GM10248 (cell line): ENCODE results near the gene DUSP2.

ENCODE experiments used
- CTCF ChIA-PET: fragments of 300-600 bp; sonication (Branson Sonifier 250); formaldehyde crosslinking; extraction: SDS; loops from one replicate; lab custom pipeline; 2021; ENCODE audit warnings: antibody characterized with exemption; lab: Yijun Ruan, JAX
- POLR2A ChIA-PET: fragments of 350-650 bp; sonication (Branson Sonifier 250); formaldehyde crosslinking; extraction: SDS; loops from one replicate; lab custom pipeline; 2020; ENCODE audit warnings: antibody characterized with exemption; lab: Yijun Ruan, JAX
- DNase-seq: peaks from one replicate; pipeline ENCODE4 v3.0.0; 2012; ENCODE audit errors: extremely low spot score
- TF ChIP-seq, protein P1 (sequence below): IDR thresholded peaks from 2 replicates; pipeline ENCODE4 v1.5.1; 2012; ENCODE audit warnings: mild to moderate bottlenecking, low read depth; ENCODE audit errors: extremely low read depth, missing control alignments, control extremely low read depth

Gene DUSP2, protein sequence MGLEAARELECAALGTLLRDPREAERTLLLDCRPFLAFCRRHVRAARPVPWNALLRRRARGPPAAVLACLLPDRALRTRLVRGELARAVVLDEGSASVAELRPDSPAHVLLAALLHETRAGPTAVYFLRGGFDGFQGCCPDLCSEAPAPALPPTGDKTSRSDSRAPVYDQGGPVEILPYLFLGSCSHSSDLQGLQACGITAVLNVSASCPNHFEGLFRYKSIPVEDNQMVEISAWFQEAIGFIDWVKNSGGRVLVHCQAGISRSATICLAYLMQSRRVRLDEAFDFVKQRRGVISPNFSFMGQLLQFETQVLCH

GRCh38 chr2:96145036-96145847 lies at the start of gene DUSP2:
DUSP2 (minus strand) TSS chr2:96145440; CDS start chr2:96145354, 86 bp downstream.
- peak; percentile 95 for DNase-seq
- ChIA-PET CTCF (interaction anchor here (1.1 to 20.4 kb wide), 2 partner anchors 22 to 116 kb away, joined by 4 to 658 read pairs; no protein-coding TSS in a partner anchor), POLR2A (interaction anchor here (0.6 to 7.4 kb wide), 11 partner anchors 9 to 196 kb away, joined by 3 to 43 read pairs (median 4); partner anchors contain the start of genes NCAPH and STARD7)
- TF ChIP-seq, protein P1, sequence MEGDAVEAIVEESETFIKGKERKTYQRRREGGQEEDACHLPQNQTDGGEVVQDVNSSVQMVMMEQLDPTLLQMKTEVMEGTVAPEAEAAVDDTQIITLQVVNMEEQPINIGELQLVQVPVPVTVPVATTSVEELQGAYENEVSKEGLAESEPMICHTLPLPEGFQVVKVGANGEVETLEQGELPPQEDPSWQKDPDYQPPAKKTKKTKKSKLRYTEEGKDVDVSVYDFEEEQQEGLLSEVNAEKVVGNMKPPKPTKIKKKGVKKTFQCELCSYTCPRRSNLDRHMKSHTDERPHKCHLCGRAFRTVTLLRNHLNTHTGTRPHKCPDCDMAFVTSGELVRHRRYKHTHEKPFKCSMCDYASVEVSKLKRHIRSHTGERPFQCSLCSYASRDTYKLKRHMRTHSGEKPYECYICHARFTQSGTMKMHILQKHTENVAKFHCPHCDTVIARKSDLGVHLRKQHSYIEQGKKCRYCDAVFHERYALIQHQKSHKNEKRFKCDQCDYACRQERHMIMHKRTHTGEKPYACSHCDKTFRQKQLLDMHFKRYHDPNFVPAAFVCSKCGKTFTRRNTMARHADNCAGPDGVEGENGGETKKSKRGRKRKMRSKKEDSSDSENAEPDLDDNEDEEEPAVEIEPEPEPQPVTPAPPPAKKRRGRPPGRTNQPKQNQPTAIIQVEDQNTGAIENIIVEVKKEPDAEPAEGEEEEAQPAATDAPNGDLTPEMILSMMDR: no peak

- TF ChIP-seq, protein P1: no peak
- no peak for DNase-seq
- ChIA-PET POLR2A (no interaction called here), CTCF (interaction anchor here (1.0 to 1.7 kb wide), 6 partner anchors 11 to 75 kb away, joined by 3 to 7 read pairs (median 4); partner anchors contain the start of gene ASTL)
Observed at GRCh38 chr2:96191937-96192670, 46.9 kb upstream of the DUSP2 start.

DNA sequence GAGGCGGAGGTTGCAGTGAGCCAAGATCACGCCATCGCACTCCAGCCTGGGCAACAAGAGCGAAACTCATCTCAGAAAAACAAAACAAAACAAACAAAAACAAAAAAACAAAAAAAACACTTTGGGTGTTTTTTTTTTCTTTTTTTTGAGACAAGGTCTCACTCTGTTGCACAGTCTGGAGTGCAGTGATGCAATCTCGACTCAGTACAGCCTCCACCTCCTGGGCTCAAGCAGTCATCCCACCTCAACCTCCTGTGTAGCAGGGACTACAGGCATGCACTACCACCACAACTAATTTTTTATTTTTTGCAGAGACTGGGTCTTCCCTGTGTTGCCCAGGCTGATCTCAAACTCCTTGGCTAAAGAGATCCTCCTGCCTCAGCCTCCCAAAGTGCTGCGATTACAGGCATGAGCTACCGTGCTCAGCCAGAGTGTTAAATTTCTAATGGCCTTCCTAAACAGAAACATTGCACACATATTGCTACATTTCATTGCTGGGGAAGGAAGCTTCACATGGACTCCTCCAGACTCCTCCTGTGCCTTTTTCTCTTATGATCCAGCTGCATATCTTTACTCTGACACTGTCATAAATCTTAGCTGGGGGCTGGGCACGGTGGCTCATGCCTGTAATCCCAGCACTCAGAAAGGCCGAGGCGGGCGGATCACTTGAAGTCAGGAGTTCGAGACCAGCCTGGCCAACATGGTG lies 43.7 kb upstream of the DUSP2 start:
- CTCF ChIA-PET: interaction anchor here (1.2 to 3.5 kb wide), 4 partner anchors 11 to 56 kb away, joined by 3 to 14 read pairs (median 5); partner anchors contain the start of gene ASTL
- TF ChIP-seq, protein P1: no peak
- no peak for DNase-seq
- POLR2A ChIA-PET: no interaction called here

DNA sequence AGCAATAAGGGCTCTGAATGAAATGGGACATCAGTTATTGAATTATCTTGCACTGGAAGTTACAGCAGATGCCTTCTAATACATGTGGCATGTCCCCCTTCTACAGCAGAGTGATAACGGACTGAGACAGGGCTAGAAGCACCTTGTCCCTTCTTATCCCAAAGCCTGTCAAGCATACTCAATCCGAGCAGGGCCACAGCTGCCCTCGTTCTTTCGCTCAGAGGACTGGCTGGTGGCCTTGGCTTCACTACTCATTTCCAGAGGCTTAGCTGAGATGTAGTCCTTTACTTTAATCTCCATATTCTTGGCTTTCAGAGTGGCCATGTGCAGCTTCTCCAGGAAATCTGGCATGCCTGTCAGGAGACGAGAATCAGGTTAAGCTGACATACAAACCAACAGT lies 41.3 kb upstream of the DUSP2 start:
- no peak for DNase-seq
- POLR2A ChIA-PET: no interaction called here
- TF ChIP-seq, protein P1: no peak
- CTCF ChIA-PET: interaction anchor here (1.3 to 7.0 kb wide), 3 partner anchors 12 to 48 kb away, joined by 5 to 51 read pairs (median 14); partner anchors contain the start of gene ASTL

DNA sequence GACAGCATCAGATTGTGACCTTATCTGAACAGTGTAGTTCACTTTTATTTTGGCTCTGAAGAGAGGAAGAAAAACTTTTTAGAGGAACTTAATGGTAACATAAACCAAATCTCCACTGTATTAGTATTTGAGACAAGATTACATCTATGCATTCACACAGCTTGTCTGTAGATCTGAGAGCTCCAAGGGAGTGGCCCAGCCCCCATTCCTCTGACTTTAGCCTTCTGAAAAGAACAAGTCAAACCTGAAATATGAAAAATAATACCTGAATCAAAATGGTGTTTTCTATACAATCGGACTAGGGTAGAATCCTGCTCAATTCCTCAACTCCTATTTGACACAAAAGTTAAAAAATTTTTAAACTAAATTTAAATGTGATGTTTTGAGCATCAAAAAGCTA lies 40.3 kb upstream of the DUSP2 start:
- POLR2A ChIA-PET: no interaction called here
- TF ChIP-seq, protein P1: no peak
- CTCF ChIA-PET: interaction anchor here (1.2 to 7.0 kb wide), 2 partner anchors 11 to 12 kb away, joined by 3 to 51 read pairs; no protein-coding TSS in a partner anchor
- no peak for DNase-seq
